HG02970 (cell line): ENCODE measurements around the gene KANSL3.
"Not testable (repeated sequence)": the region's sequence is repeated elsewhere in the genome, so short reads cannot be mapped to it uniquely, and the experiment has no call there.

Experiments used
- ATAC-seq: cut with Tn5 transposase; IDR thresholded peaks from one replicate; pipeline ENCODE4 v1.9.1; 2021; ENCODE audit warnings: mild to moderate bottlenecking, moderate library complexity, moderate number of reproducible peaks; ENCODE audit not compliant: unreplicated experiment, low FRiP score

The KANSL3 gene

GRCh38 chr2:96564563-96564962 lies 73.5 kb downstream of the KANSL3 start:
- ATAC-seq, result no peak

DNA sequence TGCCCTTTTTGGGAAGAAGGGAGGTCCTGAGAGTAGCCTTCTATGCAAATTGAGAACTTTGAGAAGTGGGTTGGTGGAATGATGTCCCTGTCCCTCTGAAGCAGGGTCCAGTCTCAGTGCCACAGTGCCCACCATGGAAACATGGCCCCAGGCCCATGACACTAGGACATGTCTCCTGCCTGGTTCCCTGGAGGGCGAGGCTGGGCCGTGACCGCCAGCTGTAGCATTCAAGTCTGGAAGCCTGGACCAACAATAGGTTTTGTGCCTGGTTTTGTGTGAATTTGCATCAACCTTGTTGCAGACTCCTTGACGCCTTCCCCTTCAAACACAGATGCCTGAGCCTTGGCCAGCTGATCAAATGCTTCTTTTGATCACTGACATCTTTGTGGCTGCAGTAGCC lies 74.1 kb downstream of the KANSL3 start:
- ATAC-seq, result no peak

- ATAC-seq, result no peak
Observed at GRCh38 chr2:96558485-96558884, 79.6 kb downstream of the KANSL3 start.

DNA sequence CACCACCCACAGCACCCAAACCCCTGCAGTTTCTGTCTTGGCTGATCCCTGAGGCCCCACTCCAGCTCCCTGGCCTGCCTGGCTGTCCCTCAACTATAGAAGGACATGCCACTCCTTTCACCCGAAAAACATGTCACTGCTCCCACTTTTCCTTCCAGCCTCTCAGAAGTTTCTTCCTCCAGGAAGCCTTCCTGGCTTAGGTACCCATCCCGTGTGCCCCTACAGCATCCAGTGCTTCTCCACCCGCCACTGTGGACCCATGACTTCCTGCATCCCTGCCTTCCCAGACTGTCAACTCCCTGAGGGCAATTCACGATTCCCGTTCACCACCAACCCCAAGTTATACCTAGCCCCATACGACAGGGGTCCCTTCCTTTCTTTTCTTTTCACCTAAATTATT lies 80.1 kb downstream of the KANSL3 start:
- no peak for ATAC-seq

DNA sequence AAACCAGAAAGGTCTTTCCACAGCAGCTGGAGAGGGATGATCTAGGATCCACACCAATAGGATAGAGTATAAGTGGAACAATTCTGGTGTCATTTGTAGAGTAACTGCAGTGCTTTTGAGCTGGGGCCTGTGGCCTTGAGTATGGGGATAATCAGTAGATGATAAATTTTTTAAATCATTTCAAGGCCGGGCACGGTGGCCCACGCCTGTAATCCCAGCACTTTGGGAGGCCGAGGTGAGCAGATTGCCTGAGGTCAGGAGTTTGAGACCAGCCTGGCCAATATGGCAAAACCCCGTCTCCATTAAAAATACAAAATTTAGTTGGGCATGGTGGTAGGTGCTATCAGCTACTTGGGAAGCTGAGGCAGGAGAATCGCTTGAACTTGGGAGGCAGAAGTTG lies 80.7 kb downstream of the KANSL3 start:
- ATAC-seq, result not testable (repeated sequence)

DNA sequence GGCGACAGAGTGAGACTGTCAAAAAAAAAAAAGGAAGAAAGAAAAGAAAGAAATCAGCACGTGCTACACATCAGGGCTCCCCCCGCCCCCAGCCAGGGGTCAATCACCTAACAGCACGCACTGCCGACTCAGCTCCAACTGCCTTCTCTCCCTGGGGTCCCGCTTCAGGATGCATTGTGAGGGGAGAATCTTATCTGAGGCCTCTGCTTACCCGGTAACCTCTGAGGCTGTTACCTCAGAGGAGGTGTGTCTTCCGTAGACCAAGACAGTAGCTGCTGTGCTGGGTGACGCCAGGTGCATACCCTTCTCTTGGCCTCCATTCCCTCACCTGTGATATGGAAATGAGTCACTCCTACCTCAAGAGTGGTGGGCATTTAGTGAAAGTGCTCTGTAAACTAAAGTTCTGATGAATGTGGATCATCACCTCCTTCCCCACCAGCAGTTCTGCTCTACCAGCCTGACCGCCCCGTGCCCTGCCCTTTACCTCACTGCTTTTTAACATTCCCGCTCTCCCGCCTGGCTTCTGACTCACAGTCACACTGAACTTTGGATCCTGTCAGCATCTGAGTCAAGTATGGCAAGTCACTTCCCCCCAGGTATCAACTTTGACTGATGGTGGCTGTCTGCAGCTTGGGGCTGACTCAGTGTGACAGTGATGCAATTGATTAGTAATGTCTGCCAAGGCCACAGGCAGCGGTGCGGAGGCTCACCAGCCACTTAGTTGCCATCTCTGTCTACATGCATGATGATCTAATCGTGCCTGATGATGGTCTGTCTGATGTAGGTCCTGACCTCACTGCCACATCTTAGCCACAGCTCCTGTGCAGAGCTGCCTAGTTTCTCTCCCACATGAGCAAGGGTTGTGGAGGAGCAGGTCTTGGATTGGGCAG lies 81.4 kb downstream of the KANSL3 start:
- no peak for ATAC-seq

- no peak for ATAC-seq
Observed at GRCh38 chr2:96555146-96555610, 82.9 kb downstream of the KANSL3 start.

GRCh38 chr2:96554293-96555145 lies 83.6 kb downstream of the KANSL3 start:
- ATAC-seq, result peak; percentile 55

GRCh38 chr2:96553957-96554292 lies 84.2 kb downstream of the KANSL3 start:
- ATAC-seq, result not testable (repeated sequence)

DNA sequence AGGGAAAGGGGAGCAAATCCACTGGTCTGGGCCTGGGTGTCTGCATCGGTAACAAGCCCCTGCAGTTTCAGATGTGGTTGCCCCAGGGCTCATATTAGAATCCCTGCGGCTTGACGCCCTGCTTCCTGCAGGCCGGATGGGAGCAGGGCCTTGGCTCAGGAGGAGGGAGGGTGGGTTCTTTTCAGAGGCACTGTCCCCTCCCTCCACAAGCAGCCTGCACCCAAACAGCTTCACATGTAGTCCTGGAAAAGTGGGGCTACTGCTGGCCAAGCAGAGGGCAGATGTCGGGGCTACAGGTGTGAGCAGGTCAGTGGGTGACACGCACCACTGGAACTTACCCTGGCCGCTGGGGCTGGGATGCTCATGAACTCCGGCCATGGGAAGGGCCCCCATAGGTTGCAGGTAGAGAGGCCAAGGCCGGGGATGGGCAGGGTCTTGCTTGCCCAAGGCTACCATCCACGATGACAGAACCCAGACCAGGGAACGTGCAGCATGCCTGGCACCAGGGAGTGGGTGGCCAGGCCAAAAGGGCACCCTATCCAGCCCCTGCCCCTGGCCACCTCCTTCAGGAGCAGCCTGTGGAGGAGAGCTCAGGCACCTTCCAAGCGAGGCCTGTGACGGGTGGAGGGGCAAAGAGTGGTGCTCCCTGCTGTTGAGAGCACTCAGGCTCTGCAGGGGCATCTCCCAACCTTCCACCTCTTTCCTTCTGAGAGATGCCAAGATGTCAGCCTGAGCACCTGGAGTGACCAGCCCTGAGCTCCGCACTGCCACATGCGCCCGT lies 84.7 kb downstream of the KANSL3 start:
- no peak for ATAC-seq

GRCh38 chr2:96552315-96553175 lies 85.6 kb downstream of the KANSL3 start:
- no peak for ATAC-seq

DNA sequence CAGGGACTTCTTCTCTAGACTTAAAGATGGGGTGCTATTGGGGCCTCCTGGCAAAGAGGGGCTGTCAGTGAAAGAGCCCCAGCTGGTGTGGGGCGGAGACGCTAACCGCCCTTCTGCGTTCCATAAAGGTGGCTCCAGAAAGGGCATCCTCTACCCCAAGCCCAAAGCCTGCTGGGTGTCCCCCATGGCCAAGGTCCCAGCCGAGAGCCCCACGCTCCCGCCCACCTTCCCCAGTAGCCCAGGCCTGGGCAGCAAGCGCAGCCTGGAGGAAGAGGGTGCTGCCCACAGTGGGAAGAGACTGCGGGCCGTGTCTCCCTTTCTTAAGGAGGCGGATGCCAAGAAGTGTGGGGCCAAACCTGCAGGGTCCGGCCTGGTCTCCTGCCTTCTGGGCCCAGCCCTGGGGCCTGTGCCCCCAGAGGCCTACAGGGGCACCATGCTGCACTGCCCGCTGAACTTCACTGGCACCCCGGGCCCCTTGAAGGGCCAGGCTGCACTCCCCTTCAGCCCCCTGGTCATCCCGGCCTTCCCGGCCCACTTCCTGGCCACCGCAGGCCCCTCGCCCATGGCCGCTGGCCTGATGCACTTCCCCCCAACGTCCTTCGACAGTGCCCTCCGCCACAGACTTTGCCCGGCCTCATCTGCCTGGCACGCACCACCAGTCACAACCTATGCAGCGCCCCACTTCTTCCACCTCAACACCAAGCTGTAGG lies 86.4 kb downstream of the KANSL3 start:
- no peak for ATAC-seq

DNA sequence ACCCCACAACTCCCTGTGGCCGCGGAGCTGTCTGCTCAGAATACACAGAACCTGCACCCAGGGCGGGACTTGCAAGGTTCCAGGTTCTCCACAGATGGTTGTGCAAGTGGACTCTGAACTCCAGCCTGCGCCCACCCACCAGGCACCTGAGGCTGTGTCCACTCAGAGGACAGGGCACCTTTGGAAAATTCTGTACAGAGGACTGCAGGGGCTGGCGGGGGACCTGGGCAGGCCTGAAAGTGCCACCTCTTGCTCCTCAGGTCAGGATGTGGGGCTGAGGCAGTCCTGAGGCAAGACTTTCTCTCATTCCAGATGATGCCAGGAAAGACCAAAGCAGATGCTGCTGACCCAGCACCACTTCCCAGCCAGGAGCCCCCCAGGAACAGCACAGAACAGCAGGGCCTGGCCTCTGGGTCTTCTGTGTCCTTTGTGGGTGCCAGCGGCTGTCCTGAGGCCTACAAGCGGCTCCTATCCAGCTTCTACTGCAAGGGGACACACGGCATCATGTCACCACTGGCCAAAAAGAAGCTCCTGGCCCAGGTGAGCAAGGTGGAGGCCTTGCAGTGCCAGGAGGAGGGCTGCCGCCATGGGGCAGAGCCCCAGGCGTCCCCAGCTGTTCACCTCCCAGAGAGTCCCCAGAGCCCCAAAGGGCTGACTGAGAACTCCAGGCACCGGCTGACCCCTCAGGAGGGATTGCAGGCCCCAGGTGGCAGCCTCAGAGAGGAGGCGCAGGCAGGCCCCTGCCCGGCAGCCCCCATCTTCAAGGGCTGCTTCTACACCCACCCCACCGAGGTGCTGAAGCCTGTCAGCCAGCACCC lies 87.1 kb downstream of the KANSL3 start:
- no peak for ATAC-seq

GRCh38 chr2:96549967-96550786 lies 87.9 kb downstream of the KANSL3 start:
- no peak for ATAC-seq

DNA sequence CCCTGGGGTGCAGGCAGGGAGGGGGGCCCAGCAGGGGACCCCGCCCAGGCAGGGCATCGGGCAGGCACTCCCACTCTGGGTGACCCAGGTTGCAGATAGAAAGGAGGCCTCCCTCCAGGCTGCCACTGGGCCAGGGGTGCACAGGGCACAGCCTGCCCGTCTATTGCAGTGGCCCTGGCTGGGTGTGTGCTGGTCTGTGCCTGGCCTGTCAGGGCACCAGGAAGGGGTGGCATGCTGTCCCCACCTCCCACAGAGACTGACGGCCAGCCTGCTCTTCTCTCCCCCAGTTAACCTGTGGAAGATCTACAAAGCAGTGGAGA lies 88.7 kb downstream of the KANSL3 start:
- ATAC-seq, result no peak

GRCh38 chr2:96548558-96549465 lies 89.3 kb downstream of the KANSL3 start:
- no peak for ATAC-seq

DNA sequence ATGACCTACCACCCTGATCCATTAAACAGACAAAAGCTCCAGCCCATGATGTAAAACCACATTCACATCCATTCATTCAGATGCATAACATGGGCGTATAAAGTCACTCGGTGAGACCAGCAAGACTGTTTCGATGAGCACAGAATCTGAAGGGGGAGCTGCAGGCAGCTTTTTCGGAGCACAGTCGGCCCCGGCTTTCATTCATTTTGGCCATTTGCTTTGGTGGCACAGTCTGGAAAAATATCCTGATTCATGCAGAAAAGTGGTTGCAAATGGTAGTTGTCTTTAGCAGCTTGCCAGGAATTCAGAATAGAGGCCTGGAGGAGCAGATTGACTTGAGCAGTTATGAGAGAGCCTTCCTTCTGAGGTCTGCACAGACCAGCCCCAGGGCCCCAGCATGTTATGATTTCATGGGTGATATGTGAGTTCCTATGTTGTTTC lies 90.4 kb downstream of the KANSL3 start:
- ATAC-seq, result no peak
